Measurements from ENCODE around the gene TEX36.

Gene TEX36

GRCh38 chr10:125711110-125711750, 28.3 kb upstream of the TEX36 start:
- Histone ChIP-seq H3K23ac (ENCODE audit: low read depth, low read length, poor library complexity) (no peak overlapping the region), H3K9me3 (replicated peaks in 1 of 2; ENCODE audit: control insufficient read depth in 2 of 2, insufficient read depth in 1 of 2, low read depth in 1 of 2, low read length in 2 of 2) (peaks cover 3% of the 10 kb centered on the region in 2 donors), H2BK120ac (ENCODE audit: low read depth, low read length) (no peak overlapping the region), H3K18ac (ENCODE audit: low read length) (no peak overlapping the region), H3K27me3 (ENCODE audit: control insufficient read depth in 3 of 3, insufficient read depth in 3 of 3, low read depth in 1 of 3, low read length in 3 of 3) (no peaks in the 10 kb centered on the region), H3K4ac (ENCODE audit: low read length) (no peak overlapping the region), H2AK5ac (ENCODE audit: low read depth, low read length) (no peak overlapping the region), H3K14ac (ENCODE audit: low read length) (no peak overlapping the region), H2BK12ac (ENCODE audit: low read length) (no peak overlapping the region), H3K4me1 (ENCODE audit: control insufficient read depth in 2 of 2, insufficient read depth in 1 of 2, low read depth in 1 of 2, low read length in 2 of 2) (peaks cover 10 to 26% of the 10 kb centered on the region in 2 donors), H2BK5ac (ENCODE audit: low read length) (no peak overlapping the region), H3K4me2 (ENCODE audit: insufficient read depth, low read length, poor library complexity, severe bottlenecking) (no peak overlapping the region), H3K9ac (ENCODE audit: low read depth, low read length, poor library complexity) (no peak overlapping the region), H4K8ac (ENCODE audit: low read depth, low read length) (no peak overlapping the region), H3K4me3 (ENCODE audit: low read length in 2 of 2) (no peak overlapping the region), H3K79me1 (ENCODE audit: low read depth, low read length) (no peaks in the 10 kb centered on the region), H4K91ac (ENCODE audit: low read depth, low read length, poor library complexity) (no peak overlapping the region), H2AFZ (ENCODE audit: low read length) (no peak overlapping the region), H2BK15ac (ENCODE audit: low read length) (no peak overlapping the region), H3K27ac (replicated peaks; ENCODE audit: low read length) (no peak overlapping the region), H3K36me3 (replicated peaks in 1 of 2; ENCODE audit: control insufficient read depth in 2 of 2, insufficient read depth in 2 of 2, low read length in 2 of 2) (no peaks in the 10 kb centered on the region)
- no CpG with 5 or more reads among the region's 3 CpGs for WGBS, 2 donors (ENCODE audit: extremely low coverage in 2 of 2, insufficient read length in 2 of 2, insufficient replicate concordance in 1 of 2)
- no peak for DNase-seq (ENCODE audit: low spot score)

- DNase-seq (ENCODE audit: low spot score): no peak
- no peak overlapping the region for H3K4ac ChIP-seq (ENCODE audit: low read length)
- H4K8ac ChIP-seq (ENCODE audit: low read depth, low read length): no peak overlapping the region
- H3K4me2 ChIP-seq (ENCODE audit: insufficient read depth, low read length, poor library complexity, severe bottlenecking): no peak overlapping the region
- H3K23ac ChIP-seq (ENCODE audit: low read depth, low read length, poor library complexity): no peak overlapping the region
- H3K14ac ChIP-seq (ENCODE audit: low read length): no peak overlapping the region
- no peaks in the 10 kb centered on the region for H3K27me3 ChIP-seq (ENCODE audit: control insufficient read depth in 3 of 3, insufficient read depth in 3 of 3, low read depth in 1 of 3, low read length in 3 of 3)
- H3K9ac ChIP-seq (ENCODE audit: low read depth, low read length, poor library complexity): no peak overlapping the region
- H3K18ac ChIP-seq (ENCODE audit: low read length): no peak overlapping the region
- no peak overlapping the region for H2BK15ac ChIP-seq (ENCODE audit: low read length)
- H3K9me3 ChIP-seq (replicated peaks in 1 of 2; ENCODE audit: control insufficient read depth in 2 of 2, insufficient read depth in 1 of 2, low read depth in 1 of 2, low read length in 2 of 2): peaks cover 3% of the 10 kb centered on the region in 2 donors
- H3K36me3 ChIP-seq (replicated peaks in 1 of 2; ENCODE audit: control insufficient read depth in 2 of 2, insufficient read depth in 2 of 2, low read length in 2 of 2): no peaks in the 10 kb centered on the region
- no peak overlapping the region for H2AFZ ChIP-seq (ENCODE audit: low read length)
- no peak overlapping the region for H2AK5ac ChIP-seq (ENCODE audit: low read depth, low read length)
- no peak overlapping the region for H4K91ac ChIP-seq (ENCODE audit: low read depth, low read length, poor library complexity)
- H3K4me3 ChIP-seq (ENCODE audit: low read length in 2 of 2): no peak overlapping the region
- no peak overlapping the region for H2BK120ac ChIP-seq (ENCODE audit: low read depth, low read length)
- WGBS, 2 donors (ENCODE audit: extremely low coverage in 2 of 2, insufficient read length in 2 of 2, insufficient replicate concordance in 1 of 2): no CpG with 5 or more reads among the region's 12 CpGs
- H3K4me1 ChIP-seq (ENCODE audit: control insufficient read depth in 2 of 2, insufficient read depth in 1 of 2, low read depth in 1 of 2, low read length in 2 of 2): peaks cover 10 to 30% of the 10 kb centered on the region in 2 donors
- no peaks in the 10 kb centered on the region for H3K79me1 ChIP-seq (ENCODE audit: low read depth, low read length)
- no peak overlapping the region for H2BK12ac ChIP-seq (ENCODE audit: low read length)
- no peak overlapping the region for H2BK5ac ChIP-seq (ENCODE audit: low read length)
- no peak overlapping the region for H3K27ac ChIP-seq (replicated peaks; ENCODE audit: low read length)
These were observed 26.9 kb upstream of the TEX36 start for GRCh38 chr10:125709553-125710474.

GRCh38 chr10:125708971-125709503, 26.1 kb upstream of the TEX36 start:
- no CpG with 5 or more reads among the region's 5 CpGs for WGBS, 2 donors (ENCODE audit: extremely low coverage in 2 of 2, insufficient read length in 2 of 2, insufficient replicate concordance in 1 of 2)
- Histone ChIP-seq H2BK12ac (ENCODE audit: low read length) (no peak overlapping the region), H3K4me3 (ENCODE audit: low read length in 2 of 2) (no peak overlapping the region), H3K27me3 (ENCODE audit: control insufficient read depth in 3 of 3, insufficient read depth in 3 of 3, low read depth in 1 of 3, low read length in 3 of 3) (no peaks in the 10 kb centered on the region), H3K14ac (ENCODE audit: low read length) (no peak overlapping the region), H2AK5ac (ENCODE audit: low read depth, low read length) (no peak overlapping the region), H4K91ac (ENCODE audit: low read depth, low read length, poor library complexity) (no peak overlapping the region), H3K4ac (ENCODE audit: low read length) (no peak overlapping the region), H3K18ac (ENCODE audit: low read length) (no peak overlapping the region), H3K9me3 (replicated peaks in 1 of 2; ENCODE audit: control insufficient read depth in 2 of 2, insufficient read depth in 1 of 2, low read depth in 1 of 2, low read length in 2 of 2) (peaks cover 3% of the 10 kb centered on the region in 2 donors), H3K9ac (ENCODE audit: low read depth, low read length, poor library complexity) (no peak overlapping the region), H2BK15ac (ENCODE audit: low read length) (no peak overlapping the region), H3K36me3 (replicated peaks in 1 of 2; ENCODE audit: control insufficient read depth in 2 of 2, insufficient read depth in 2 of 2, low read length in 2 of 2) (no peaks in the 10 kb centered on the region), H4K8ac (ENCODE audit: low read depth, low read length) (no peak overlapping the region), H2BK120ac (ENCODE audit: low read depth, low read length) (no peak overlapping the region), H2BK5ac (ENCODE audit: low read length) (no peak overlapping the region), H2AFZ (ENCODE audit: low read length) (peak overlapping the region; percentile 8), H3K27ac (replicated peaks; ENCODE audit: low read length) (no peak overlapping the region), H3K79me1 (ENCODE audit: low read depth, low read length) (no peaks in the 10 kb centered on the region), H3K4me2 (ENCODE audit: insufficient read depth, low read length, poor library complexity, severe bottlenecking) (no peak overlapping the region), H3K4me1 (ENCODE audit: control insufficient read depth in 2 of 2, insufficient read depth in 1 of 2, low read depth in 1 of 2, low read length in 2 of 2) (peaks cover 10 to 30% of the 10 kb centered on the region in 2 donors), H3K23ac (ENCODE audit: low read depth, low read length, poor library complexity) (no peak overlapping the region)
- no peak for DNase-seq (ENCODE audit: low spot score)

All from neuronal stem cell (in vitro differentiated cells).